BLaER1 treated with 17β-estradiol and CSF1 and Interleukin-3, amounts not matched to agents 10 nM and 100 nM (cell line): Measurements from ENCODE around the gene ROBO1.
"Not testable (repeated sequence)": the region's sequence is repeated elsewhere in the genome, so short reads cannot be mapped to it uniquely, and the experiment has no call there.

ENCODE experiments used
- H3K27ac ChIP-seq, 11 experiments: shearing (Covaris generic); formaldehyde crosslinking; 2 replicates each; pipeline ENCODE4 v1.8.1; 2022
- H3K27me3 ChIP-seq, 11 experiments: shearing (Covaris generic); formaldehyde crosslinking; 2 replicates each; pipeline ENCODE4 v1.8.1; 2022
- H3K36me3 ChIP-seq, 11 experiments: shearing (Covaris generic); formaldehyde crosslinking; 2 replicates each; pipeline ENCODE4 v1.8.1; 2022
- H3K4me1 ChIP-seq, 10 experiments: shearing (Covaris generic); formaldehyde crosslinking; 2 replicates each; pipeline ENCODE4 v1.8.1; 2022
- H3K4me2 ChIP-seq, 11 experiments: shearing (Covaris generic); formaldehyde crosslinking; 2 replicates each; pipeline ENCODE4 v1.8.1; 2022
- H3K4me3 ChIP-seq, 10 experiments: shearing (Covaris generic); formaldehyde crosslinking; 2 replicates each; pipeline ENCODE4 v1.8.1; 2022
- H3K9ac ChIP-seq, 11 experiments: shearing (Covaris generic); formaldehyde crosslinking; 2 replicates each; pipeline ENCODE4 v1.8.1; 2022
- H3K9me3 ChIP-seq, 11 experiments: shearing (Covaris generic); formaldehyde crosslinking; replicated peaks in 1 of 11; 2 replicates each; pipeline ENCODE4 v1.8.1; 2022
- H4K20me1 ChIP-seq, 11 experiments: shearing (Covaris generic); formaldehyde crosslinking; 2 replicates each; pipeline ENCODE4 v1.8.1; 2022
- Cebpa-rat ChIP-seq, 11 experiments: shearing (Covaris generic); IDR thresholded peaks; 2 replicates each; pipeline ENCODE4 v1.8.1; 2022

The ROBO1 gene

DNA sequence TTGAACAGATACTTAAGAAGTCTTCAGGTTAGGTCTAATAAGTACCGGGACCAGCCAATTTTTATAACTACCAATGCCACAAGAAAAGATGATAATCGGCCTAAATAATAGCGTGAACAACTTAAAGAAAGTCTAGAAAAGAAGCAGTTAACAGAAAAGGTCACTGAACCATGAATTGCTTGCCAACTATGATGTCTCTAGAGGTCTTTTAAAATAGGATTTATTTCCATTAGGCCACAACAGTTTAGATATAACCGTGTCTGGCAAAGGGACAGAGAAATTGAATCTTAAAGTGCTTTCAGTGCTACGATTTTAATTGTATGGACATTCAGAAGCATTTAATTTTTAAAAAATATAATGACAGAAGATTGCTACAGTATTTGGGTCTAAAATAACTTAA lies 1070.4 kb downstream of the ROBO1 start:
- H3K4me3 ChIP-seq = peak overlapping the region in 2 of 10 experiments; percentile 40 to 52; a peak in 3 of 20 replicates
- H3K27me3 ChIP-seq = no peaks in the 10 kb centered on the region
- no peaks in the 10 kb centered on the region for H4K20me1 ChIP-seq
- H3K36me3 ChIP-seq = peaks cover 0 to 36% (median 13%) of the 10 kb centered on the region in 11 experiments; a peak in 14 of 22 replicates
- H3K4me2 ChIP-seq = peak overlapping the region in 10 of 11 experiments; percentile 11 to 89 (median 65); a peak in 16 of 22 replicates
- TF ChIP-seq Cebpa-rat (IDR thresholded peaks at IDR 0.05) = no peak
- peaks cover 0 to 14% (median 6%) of the 10 kb centered on the region in 11 experiments; a peak in 10 of 22 replicates for H3K9me3 ChIP-seq
- peak overlapping the region in 4 of 11 experiments; percentile 8 to 59 (median 45); a peak in 5 of 22 replicates for H3K9ac ChIP-seq
- H3K4me1 ChIP-seq = peaks cover 4 to 71% (median 30%) of the 10 kb centered on the region in 10 experiments; a peak in 17 of 20 replicates
- peak overlapping the region in 6 of 11 experiments; percentile 9 to 69 (median 38); a peak in 8 of 22 replicates for H3K27ac ChIP-seq

DNA sequence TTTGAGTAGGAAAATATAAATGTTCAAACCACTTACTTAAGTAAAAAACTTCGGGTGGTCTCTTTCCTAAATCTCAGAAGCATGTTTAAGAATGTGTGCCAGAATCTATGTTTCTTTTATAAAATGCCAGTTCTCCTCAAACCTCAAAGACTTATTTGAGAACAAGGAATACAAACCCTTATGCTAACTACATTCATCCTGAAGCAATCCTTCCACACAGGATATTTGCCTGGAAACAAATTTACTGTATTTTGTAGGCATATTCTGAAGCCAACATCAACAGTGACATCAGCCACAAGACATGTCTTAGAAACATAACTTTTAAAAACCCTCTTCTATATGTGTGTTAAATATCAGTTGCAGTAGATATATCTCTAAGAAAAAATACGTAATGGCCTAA lies 1077.0 kb downstream of the ROBO1 start:
- peaks cover 9 to 62% (median 38%) of the 10 kb centered on the region in 11 experiments; a peak in 20 of 22 replicates for H3K36me3 ChIP-seq
- no peak overlapping the region for H3K9ac ChIP-seq
- no peak overlapping the region for H3K4me2 ChIP-seq
- H3K4me1 ChIP-seq = peaks cover 0 to 7% (median 1%) of the 10 kb centered on the region in 10 experiments; a peak in 8 of 20 replicates
- no peaks in the 10 kb centered on the region for H4K20me1 ChIP-seq
- H3K27me3 ChIP-seq = no peaks in the 10 kb centered on the region
- H3K27ac ChIP-seq = no peak overlapping the region
- H3K9me3 ChIP-seq = no peaks in the 10 kb centered on the region; a peak in 1 of 22 replicates
- TF ChIP-seq Cebpa-rat (IDR thresholded peaks at IDR 0.05) = no peak
- H3K4me3 ChIP-seq = no peak overlapping the region

DNA sequence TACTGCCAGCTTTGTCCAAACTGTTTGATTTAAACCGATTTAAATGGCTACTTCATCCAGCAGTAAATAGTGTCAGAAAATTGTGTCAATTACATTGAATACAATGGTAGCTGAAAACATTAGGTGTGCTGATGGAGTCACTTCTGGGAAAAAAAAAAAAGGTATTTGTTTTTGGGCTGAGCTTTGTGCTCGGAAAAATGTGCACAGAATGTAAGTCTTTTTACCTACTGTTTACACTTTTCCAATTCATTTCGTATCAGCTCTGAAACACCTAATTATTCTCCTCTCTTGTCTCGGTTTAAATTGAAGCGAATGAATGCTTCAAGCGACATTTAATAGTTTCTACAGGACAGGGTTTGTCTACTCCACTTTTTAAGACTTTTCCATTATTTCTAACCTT lies 1078.4 kb downstream of the ROBO1 start:
- no peak overlapping the region for H3K4me3 ChIP-seq
- H3K27ac ChIP-seq = no peak overlapping the region
- H3K36me3 ChIP-seq = peaks cover 16 to 76% (median 52%) of the 10 kb centered on the region in 11 experiments; a peak in 21 of 22 replicates
- TF ChIP-seq Cebpa-rat (IDR thresholded peaks at IDR 0.05) = no peak
- H4K20me1 ChIP-seq = no peaks in the 10 kb centered on the region
- H3K4me2 ChIP-seq = no peak overlapping the region
- H3K4me1 ChIP-seq = no peaks in the 10 kb centered on the region
- H3K9me3 ChIP-seq = peaks cover 0 to 8% (median 0%) of the 10 kb centered on the region in 11 experiments; a peak in 7 of 22 replicates
- no peak overlapping the region for H3K9ac ChIP-seq
- H3K27me3 ChIP-seq = no peaks in the 10 kb centered on the region

DNA sequence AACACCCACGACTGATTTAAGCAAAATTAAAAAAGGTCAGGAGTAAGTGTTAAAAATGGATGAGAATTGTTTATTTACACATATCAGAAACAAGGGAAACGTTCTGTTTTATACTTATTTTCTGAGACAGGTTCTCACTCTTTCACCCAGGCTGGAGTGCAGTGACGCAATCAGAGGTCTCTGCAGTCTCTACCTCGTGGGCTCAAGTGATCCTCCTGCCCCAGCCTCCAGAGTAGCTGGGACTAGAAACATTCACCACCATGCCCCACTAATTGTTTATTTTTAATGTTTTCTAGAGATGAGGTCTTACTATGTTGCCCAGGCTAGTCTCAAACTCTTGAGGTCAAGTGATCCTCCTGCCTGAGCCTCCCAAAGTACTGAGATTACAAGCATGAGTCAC lies 1080.3 kb downstream of the ROBO1 start:
- Histone ChIP-seq H3K4me3 (no peak overlapping the region), H3K27me3 (no peaks in the 10 kb centered on the region), H3K4me1 (no peaks in the 10 kb centered on the region), H3K36me3 (peaks cover 16 to 79% (median 61%) of the 10 kb centered on the region in 11 experiments; a peak in 21 of 22 replicates), H3K27ac (no peak overlapping the region), H3K9ac (no peak overlapping the region), H4K20me1 (no peaks in the 10 kb centered on the region), H3K4me2 (no peak overlapping the region), H3K9me3 (peaks cover 0 to 14% (median 4%) of the 10 kb centered on the region in 11 experiments; a peak in 8 of 22 replicates)
- TF ChIP-seq Cebpa-rat (IDR thresholded peaks at IDR 0.05) = peak in 1 of 11 experiments; percentile 66; a peak in 1 of 22 replicates

DNA sequence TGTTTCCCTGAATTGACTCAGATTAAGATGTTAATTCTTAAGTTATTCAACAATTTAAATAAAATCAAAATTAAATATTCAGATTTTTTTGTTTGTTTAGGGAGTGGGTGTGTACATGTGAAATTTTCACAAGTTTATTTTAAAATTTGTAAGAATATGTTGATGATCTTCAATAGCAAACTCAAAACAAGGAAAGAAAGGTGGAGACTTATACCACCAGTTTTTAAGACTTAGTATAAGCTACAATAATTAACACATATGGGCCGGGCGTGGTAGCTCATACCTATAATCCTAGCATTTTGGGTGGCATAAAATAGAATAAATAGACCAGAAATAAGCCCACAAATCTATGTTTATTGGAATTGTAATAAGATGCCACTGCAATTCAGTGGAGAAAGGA lies 1084.5 kb downstream of the ROBO1 start:
- Histone ChIP-seq H3K27me3 (no peaks in the 10 kb centered on the region), H3K9me3 (peaks cover 8 to 24% (median 13%) of the 10 kb centered on the region in 11 experiments; a peak in 21 of 22 replicates), H3K36me3 (peaks cover 19 to 63% (median 52%) of the 10 kb centered on the region in 11 experiments), H3K27ac (no peak overlapping the region), H4K20me1 (no peaks in the 10 kb centered on the region), H3K4me2 (no peak overlapping the region), H3K9ac (no peak overlapping the region), H3K4me3 (no peak overlapping the region), H3K4me1 (no peaks in the 10 kb centered on the region)
- no peak for TF ChIP-seq Cebpa-rat (IDR thresholded peaks at IDR 0.05)

DNA sequence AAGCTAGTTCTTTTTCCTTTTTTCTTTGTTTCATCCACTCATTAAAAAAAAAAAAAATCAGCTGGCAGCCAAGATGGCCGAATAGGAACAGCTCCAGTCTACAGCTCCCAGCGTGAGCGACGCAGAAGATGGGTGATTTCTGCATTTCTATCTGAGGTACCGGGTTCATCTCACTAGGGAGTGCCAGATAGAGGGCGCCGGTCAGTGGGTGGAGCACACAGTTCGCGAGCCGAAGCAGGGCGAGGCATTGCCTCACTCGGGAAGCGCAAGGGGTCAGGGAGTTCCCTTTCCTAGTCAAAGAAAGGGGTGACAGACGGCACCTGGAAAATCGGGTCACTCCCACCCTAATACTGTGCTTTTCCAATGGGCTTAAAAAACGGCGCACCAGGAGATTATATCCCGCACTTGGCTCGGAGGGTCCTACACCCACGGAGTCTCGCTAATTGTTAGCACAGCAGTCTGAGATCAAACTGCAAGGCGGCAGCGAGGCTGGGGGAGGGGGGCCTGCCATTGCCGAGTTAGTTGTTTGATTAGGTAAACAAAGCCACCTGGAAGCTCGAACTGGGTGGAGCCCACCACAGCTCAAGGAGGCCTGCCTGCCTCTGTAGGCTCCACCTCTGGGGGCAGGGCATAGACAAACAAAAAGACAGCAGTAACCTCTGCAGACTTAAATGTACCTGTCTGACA lies 1092.5 kb downstream of the ROBO1 start:
- H4K20me1 ChIP-seq, H3K4me3 ChIP-seq, H3K9me3 ChIP-seq, H3K4me2 ChIP-seq, H3K27ac ChIP-seq, H3K4me1 ChIP-seq, H3K9ac ChIP-seq, H3K27me3 ChIP-seq: not testable (repeated sequence)
- H3K36me3 ChIP-seq = peaks cover 2 to 37% (median 25%) of the 10 kb centered on the region in 11 experiments; a peak in 17 of 22 replicates

DNA sequence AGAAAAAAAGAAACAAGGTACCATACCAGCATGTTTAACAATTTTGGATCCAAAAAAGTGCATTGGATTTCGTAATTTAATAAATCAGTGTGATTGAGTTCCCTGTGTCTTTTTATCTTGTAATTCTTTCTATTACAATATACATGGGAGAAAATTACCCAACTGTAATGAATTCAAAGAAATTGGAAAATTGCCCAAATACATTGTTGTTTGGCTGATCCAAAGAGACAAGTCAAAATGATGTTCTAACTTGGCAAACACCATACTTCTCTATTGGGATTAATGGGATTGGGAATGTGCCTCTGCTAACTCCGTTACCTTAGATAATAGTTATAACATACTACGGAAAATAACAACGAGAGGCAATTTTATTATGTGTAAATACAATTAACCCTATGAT lies 1097.1 kb downstream of the ROBO1 start:
- Histone ChIP-seq H3K4me1 (no peaks in the 10 kb centered on the region), H3K4me2 (no peak overlapping the region), H4K20me1 (no peaks in the 10 kb centered on the region), H3K36me3 (peaks cover 18 to 77% (median 62%) of the 10 kb centered on the region in 11 experiments), H3K9me3 (no peaks in the 10 kb centered on the region), H3K4me3 (no peak overlapping the region), H3K27me3 (no peaks in the 10 kb centered on the region), H3K9ac (no peak overlapping the region), H3K27ac (no peak overlapping the region)
- TF ChIP-seq Cebpa-rat (IDR thresholded peaks at IDR 0.05) = no peak

DNA sequence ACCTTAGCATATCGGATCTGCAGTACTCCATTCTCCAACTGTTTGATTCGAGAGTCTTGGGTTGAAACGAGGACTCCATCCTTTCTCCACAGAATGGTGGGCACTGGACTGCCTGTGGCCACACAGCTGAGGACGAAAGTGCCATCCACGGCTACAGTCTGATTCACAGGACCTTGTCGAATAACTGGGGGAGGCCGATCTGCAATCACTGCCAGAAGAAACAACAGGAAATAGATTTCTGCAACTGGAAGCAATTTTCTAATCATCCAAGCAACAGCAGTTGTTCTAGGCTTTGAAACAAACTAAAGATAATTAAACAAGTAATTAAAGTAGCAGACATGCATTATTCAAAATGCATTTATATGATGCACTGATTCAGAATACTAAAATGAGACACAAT lies 1097.7 kb downstream of the ROBO1 start:
- Histone ChIP-seq H3K4me2 (no peak overlapping the region), H3K36me3 (peaks cover 18 to 83% (median 67%) of the 10 kb centered on the region in 11 experiments), H3K4me1 (no peaks in the 10 kb centered on the region), H4K20me1 (no peaks in the 10 kb centered on the region), H3K27ac (no peak overlapping the region), H3K4me3 (no peak overlapping the region), H3K27me3 (no peaks in the 10 kb centered on the region), H3K9me3 (no peaks in the 10 kb centered on the region), H3K9ac (no peak overlapping the region)
- no peak for TF ChIP-seq Cebpa-rat (IDR thresholded peaks at IDR 0.05)

DNA sequence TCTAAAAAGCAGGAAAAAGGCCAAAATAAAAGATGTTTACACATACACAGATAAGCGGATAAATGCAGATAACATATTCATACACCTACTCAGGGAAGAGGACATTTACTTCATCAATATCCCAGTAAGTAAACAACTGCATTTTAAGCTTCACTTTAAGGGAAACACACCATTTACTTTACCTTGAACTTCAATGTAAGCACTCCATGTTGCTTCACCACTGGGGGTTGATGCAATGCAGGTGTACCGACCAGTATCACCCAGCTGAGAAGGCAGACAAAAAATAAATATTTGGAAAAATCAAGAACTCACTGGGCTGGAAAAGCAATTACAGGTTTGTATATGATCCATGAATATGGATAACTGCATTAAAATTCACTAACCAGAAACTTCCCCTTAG lies 1099.5 kb downstream of the ROBO1 start:
- Histone ChIP-seq H3K4me2 (no peak overlapping the region), H3K9ac (no peak overlapping the region), H3K9me3 (no peaks in the 10 kb centered on the region), H3K27me3 (no peaks in the 10 kb centered on the region), H4K20me1 (no peaks in the 10 kb centered on the region), H3K27ac (no peak overlapping the region), H3K4me1 (0 out of 20 replicates have a peak, but pooled peaks cover 0 to 5% (median 0%) of the 10 kb centered on the region in 10 experiments), H3K4me3 (no peak overlapping the region), H3K36me3 (peaks cover 18 to 90% (median 77%) of the 10 kb centered on the region in 11 experiments)
- no peak for TF ChIP-seq Cebpa-rat (IDR thresholded peaks at IDR 0.05)
